Keratinocyte (primary cell): ENCODE data around the gene PAPPA2. TPM values are rescaled to one million over a fixed set of nuclear protein-coding genes. Genes with fewer than 3 reads are reported as not detected.

Experiments
- DNase-seq: peaks from one replicate; pipeline ENCODE4 v3.0.0-alpha.2; 2011; ENCODE audit warnings: low read depth, missing footprints, low spot score
- FAIRE-seq: peaks from 2 replicates; lab custom pipeline; 2011; peaks lifted over from hg19 to GRCh38; lab: Jason Lieb, UNC
- H2AFZ ChIP-seq: 2 replicates; pipeline ENCODE4 v1.6.0; 2012; ENCODE audit warnings: low read length, control low read depth, inconsistent platforms; ENCODE audit not compliant: control insufficient read depth
- H3K27ac ChIP-seq: 2 replicates; pipeline ENCODE4 v1.5.1; 2011; ENCODE audit warnings: low read length; ENCODE audit not compliant: control insufficient read depth, insufficient read depth
- H3K27me3 ChIP-seq: 3 replicates; pipeline ENCODE4 v1.6.0; 2011; ENCODE audit warnings: low read length; ENCODE audit not compliant: control insufficient read depth, insufficient read depth; ENCODE audit errors: extremely low read depth
- H3K36me3 ChIP-seq, 2 experiments: 2 replicates in 1 of 2; 3 replicates in 1 of 2; pipeline ENCODE4 v1.5.1; 2011; ENCODE audit warnings: low read length in 2 of 2, mild to moderate bottlenecking in 1 of 2; ENCODE audit not compliant: control insufficient read depth in 2 of 2, insufficient read depth in 2 of 2; ENCODE audit errors: extremely low read depth in 1 of 2
- H3K4me1 ChIP-seq: 3 replicates; pipeline ENCODE4 v1.5.1; 2011; ENCODE audit warnings: low read length; ENCODE audit not compliant: control insufficient read depth, insufficient read depth; ENCODE audit errors: extremely low read depth
- H3K4me2 ChIP-seq: 3 replicates; pipeline ENCODE4 v1.6.0; 2011; ENCODE audit warnings: low read depth, low read length; ENCODE audit not compliant: control insufficient read depth, insufficient read depth; ENCODE audit errors: extremely low read depth
- H3K4me3 ChIP-seq, 3 experiments: fragments of 200-600 bp in 1 of 3; sonication (generic) in 1 of 3; 2 replicates in 2 of 3; 3 replicates in 1 of 3; pipeline ENCODE4 v1.5.1; 2011 to 2016; ENCODE audit warnings: low read length in 3 of 3, mild to moderate bottlenecking in 3 of 3, control low read depth in 2 of 3, inconsistent platforms in 1 of 3, low read depth in 1 of 3, mixed read lengths in 1 of 3, mixed run types in 1 of 3, moderate library complexity in 1 of 3; ENCODE audit not compliant: control insufficient read depth in 2 of 3, insufficient read depth in 2 of 3; ENCODE audit errors: extremely low read depth in 1 of 3
- H3K79me2 ChIP-seq: 2 replicates; pipeline ENCODE4 v1.6.0; 2012; ENCODE audit warnings: low read length; ENCODE audit not compliant: control insufficient read depth, insufficient read depth
- H3K9ac ChIP-seq: 3 replicates; pipeline ENCODE4 v1.6.0; 2011; ENCODE audit warnings: low read length; ENCODE audit not compliant: control insufficient read depth, insufficient read depth; ENCODE audit errors: extremely low read depth
- H3K9me1 ChIP-seq: 3 replicates; pipeline ENCODE4 v1.6.0; 2011; ENCODE audit warnings: low read length; ENCODE audit not compliant: control insufficient read depth, insufficient read depth; ENCODE audit errors: extremely low read depth
- H3K9me3 ChIP-seq: 2 replicates; pipeline ENCODE4 v1.5.1; 2012; ENCODE audit warnings: low read depth, low read length; ENCODE audit not compliant: control insufficient read depth
- H4K20me1 ChIP-seq: 3 replicates; pipeline ENCODE4 v1.6.0; 2011; ENCODE audit warnings: low read length; ENCODE audit not compliant: control insufficient read depth, insufficient read depth; ENCODE audit errors: extremely low read depth
- CTCF ChIP-seq, 3 experiments: IDR thresholded peaks in 1 of 3; conservative IDR thresholded peaks in 1 of 3; optimal IDR thresholded peaks in 1 of 3; 2 replicates in 2 of 3; 3 replicates in 1 of 3; pipeline versions ENCODE3 to v1.5.1; 2011; ENCODE audit warnings: low read length in 3 of 3, mild to moderate bottlenecking in 3 of 3, moderate library complexity in 2 of 3, control low read depth in 1 of 3, inconsistent platforms in 1 of 3; ENCODE audit not compliant: insufficient read depth in 2 of 3; ENCODE audit errors: extremely low read depth in 1 of 3
- EZH2 ChIP-seq: IDR thresholded peaks from one replicate; pipeline ENCODE4 v1.6.1; 2012; ENCODE audit warnings: inconsistent platforms, mild to moderate bottlenecking, low read length, moderate library complexity
- dilution Hi-C: fragments of 300-500 bp; cut with MboI; formaldehyde crosslinking; loops from one replicate; pipeline ENCODE4 v1.7.0; 2020; ENCODE audit warnings: low sequenced_read_pairs; ENCODE audit not compliant: extremely low pct_ligation_motif_present
- polyA plus RNA-seq, 5 experiments: library from polyadenylated mRNA; depleted of rRNA in 3 of 5; stranded (reverse) in 3 of 5; stranded (forward) in 1 of 5; unstranded in 1 of 5; fragments of >200 nt; gene quantifications; 1 replicate in 1 of 5; 2 replicates in 3 of 5; 3 replicates in 1 of 5; pipeline versions ENCODE4 v1.2.1 to v1.2.3, GENCODE V29; 2011 to 2012; ENCODE audit warnings: missing spikeins in 2 of 5, low read depth in 1 of 5, low replicate concordance in 1 of 5

The PAPPA2 gene
- polyA plus RNA-seq, 1 donor (not counting 4 experiments of a cell fraction or from before 2014, with no cell fraction given) = 0.07 TPM

- H3K9me3 ChIP-seq = no peaks in the 10 kb centered on the region
- FAIRE-seq (no peak), DNase-seq (no peak)
- TF ChIP-seq CTCF (optimal IDR thresholded peaks at IDR 0.05 in 1 of 3, IDR thresholded peaks at IDR 0.05 in 1 of 3, conservative IDR thresholded peaks at IDR 0.05 in 1 of 3; ENCODE audit: extremely low read depth in 1 of 3, insufficient read depth in 2 of 3, low read length in 3 of 3) = no peak
- TF ChIP-seq EZH2 = no peak
- peaks cover 3% of the 10 kb centered on the region for H3K27me3 ChIP-seq
- H3K4me3 ChIP-seq = no peak overlapping the region
- H3K9me1 ChIP-seq = no peaks in the 10 kb centered on the region
- no peak overlapping the region for H3K4me2 ChIP-seq
- H3K36me3 ChIP-seq = no peaks in the 10 kb centered on the region
- no peak overlapping the region for H3K9ac ChIP-seq
- H3K79me2 ChIP-seq = no peaks in the 10 kb centered on the region
- H3K4me1 ChIP-seq = no peaks in the 10 kb centered on the region
- H3K27ac ChIP-seq = no peak overlapping the region
- dilution Hi-C loops = no loop called here
- no peak overlapping the region for H2AFZ ChIP-seq
- H4K20me1 ChIP-seq = no peaks in the 10 kb centered on the region
Measured at GRCh38 chr1:176888471-176889032, 425.6 kb downstream of the PAPPA2 start.

- H3K79me2 ChIP-seq = no peaks in the 10 kb centered on the region
- no peaks in the 10 kb centered on the region for H4K20me1 ChIP-seq
- H3K27me3 ChIP-seq = peaks cover 15% of the 10 kb centered on the region
- no peaks in the 10 kb centered on the region for H3K36me3 ChIP-seq
- no peak overlapping the region for H3K27ac ChIP-seq
- dilution Hi-C loops = no loop called here
- no peaks in the 10 kb centered on the region for H3K9me1 ChIP-seq
- H3K9me3 ChIP-seq = no peaks in the 10 kb centered on the region
- no peak overlapping the region for H3K4me3 ChIP-seq
- FAIRE-seq (no peak), DNase-seq (no peak)
- H3K9ac ChIP-seq = no peak overlapping the region
- H2AFZ ChIP-seq = no peak overlapping the region
- H3K4me1 ChIP-seq = peaks cover 5% of the 10 kb centered on the region
- no peak for TF ChIP-seq EZH2
- no peak for TF ChIP-seq CTCF (optimal IDR thresholded peaks at IDR 0.05 in 1 of 3, IDR thresholded peaks at IDR 0.05 in 1 of 3, conservative IDR thresholded peaks at IDR 0.05 in 1 of 3; ENCODE audit: extremely low read depth in 1 of 3, insufficient read depth in 2 of 3, low read length in 3 of 3)
- no peak overlapping the region for H3K4me2 ChIP-seq
Measured at GRCh38 chr1:176893625-176894352, 430.8 kb downstream of the PAPPA2 start.
